GM12878 (cell line): ENCODE measurements around the gene SKIC8. TPM values are rescaled to one million over a fixed set of nuclear protein-coding genes. Genes with fewer than 3 reads are reported as not detected.

ENCODE experiments used
- ATAC-seq: fragments of 200-7000 bp; cut with Tn5 transposase; 3 replicates; pipeline ENCODE4 v1.9.1; 2020; ENCODE audit warnings: mild to moderate bottlenecking, moderate library complexity
- Bru-seq: library from RNA; stranded (reverse); fragments of 400-500 nt; gene quantifications from one replicate; lab custom pipeline; 2021; lab: Mats Ljungman, UMichigan
- BruChase-seq, 2 experiments: library from RNA; stranded (reverse); fragments of 400-500 nt; gene quantifications; one replicate each; lab custom pipeline; 2021; lab: Mats Ljungman, UMichigan
- BruUV-seq: library from RNA; stranded (reverse); fragments of 400-500 nt; replicated peaks from 2 replicates; lab custom pipeline; 2021; lab: Mats Ljungman, UMichigan
- CTCF ChIA-PET: fragments of 300-600 bp; sonication (Branson Sonifier 250); formaldehyde crosslinking; extraction: SDS; loops from one replicate; lab custom pipeline; 2021; ENCODE audit warnings: inconsistent platforms; lab: Yijun Ruan, JAX
- POLR2A ChIA-PET: fragments of 350-600 bp; formaldehyde crosslinking; extraction: SDS; loops from one replicate; lab custom pipeline; 2021; ENCODE audit warnings: inconsistent platforms; lab: Charles Lee
- RAD21 ChIA-PET: fragments of 300-600 bp; sonication (Branson Sonifier 250); formaldehyde crosslinking; loops from one replicate; lab custom pipeline; 2023; ENCODE audit warnings: antibody characterized with exemption; ENCODE audit not compliant: unreplicated experiment; lab: Charles Lee
- SMC1A ChIA-PET: fragments of 300-600 bp; sonication (Branson Sonifier 250); formaldehyde crosslinking; loops from one replicate; lab custom pipeline; 2023; ENCODE audit not compliant: unreplicated experiment, uncharacterized antibody; lab: Charles Lee
- DNase-seq: peaks from one replicate; pipeline ENCODE4 v3.0.0-alpha.2; 2011; ENCODE audit warnings: low read depth, low spot score
- FAIRE-seq: peaks from 3 replicates; lab custom pipeline; 2011; peaks lifted over from hg19 to GRCh38; lab: Jason Lieb, UNC
- H2AFZ ChIP-seq: 2 replicates; pipeline ENCODE4 v1.6.0; 2011; ENCODE audit warnings: low read depth, low read length, control low read depth; ENCODE audit not compliant: control insufficient read depth
- H3K27ac ChIP-seq: 2 replicates; pipeline ENCODE4 v1.5.1; 2011; ENCODE audit warnings: control low read depth; ENCODE audit not compliant: control insufficient read depth, insufficient read depth
- H3K27me3 ChIP-seq, 2 experiments: replicated peaks in 1 of 2; 2 replicates each; pipeline versions ENCODE4 v1.6.0 to v1.6.1; 2011; ENCODE audit warnings: low read length in 1 of 2; ENCODE audit not compliant: control insufficient read depth in 2 of 2, insufficient read depth in 2 of 2
- H3K36me3 ChIP-seq, 2 experiments: 2 replicates each; pipeline ENCODE4 v1.5.1; 2011; ENCODE audit warnings: low read length in 1 of 2; ENCODE audit not compliant: control insufficient read depth in 2 of 2, insufficient read depth in 2 of 2
- H3K4me1 ChIP-seq: 2 replicates; pipeline ENCODE4 v1.6.1; 2011; ENCODE audit warnings: mild to moderate bottlenecking, low read length, moderate library complexity, mixed read lengths; ENCODE audit not compliant: control insufficient read depth, insufficient read depth
- H3K4me2 ChIP-seq: 2 replicates; pipeline ENCODE4 v1.6.0; 2011; ENCODE audit warnings: control low read depth; ENCODE audit not compliant: control insufficient read depth, insufficient read depth
- H3K4me3 ChIP-seq: fragments of 200-600 bp; sonication (generic); 2 replicates; pipeline ENCODE4 v1.5.1; 2016
- H3K79me2 ChIP-seq: 2 replicates; pipeline ENCODE4 v1.6.0; 2011; ENCODE audit warnings: low read length; ENCODE audit not compliant: control insufficient read depth, insufficient read depth
- H3K9ac ChIP-seq: 2 replicates; pipeline ENCODE4 v1.8.0; 2011; ENCODE audit warnings: low read length, control low read depth, mixed read lengths; ENCODE audit not compliant: control insufficient read depth, insufficient read depth
- H3K9me3 ChIP-seq: replicated peaks from 3 replicates; pipeline ENCODE4 v1.5.1; 2011; ENCODE audit warnings: mild to moderate bottlenecking, low read length; ENCODE audit not compliant: control insufficient read depth, insufficient read depth
- H4K20me1 ChIP-seq: 2 replicates; pipeline ENCODE4 v1.6.0; 2011; ENCODE audit not compliant: control insufficient read depth, insufficient read depth
- FOS ChIP-seq: IDR thresholded peaks from 3 replicates; pipeline ENCODE4 v1.6.1; 2011; ENCODE audit warnings: borderline replicate concordance; ENCODE audit not compliant: insufficient read length; ENCODE audit errors: extremely low read depth
- RBBP5 ChIP-seq: fragments of 200-600 bp; sonication (generic); conservative IDR thresholded peaks from 2 replicates; pipeline ENCODE4 v1.6.1; 2016
- SIN3A ChIP-seq: IDR thresholded peaks from 2 replicates; pipeline ENCODE4 v1.6.1; 2012; ENCODE audit warnings: low read depth, low read length, improper control_type of control experiment
- SMC3 ChIP-seq: IDR thresholded peaks from 2 replicates; pipeline ENCODE4 v1.6.1; 2011; ENCODE audit warnings: low read length, improper control_type of control experiment, borderline replicate concordance
- whole genome bisulfite sequencing: methylation state at CpG from one replicate; pipeline ENCODE4 v1.1.6; 2016; ENCODE audit warnings: low lambda C conversion rate; ENCODE audit not compliant: insufficient replicate concordance, insufficient coverage; ENCODE audit errors: missing lambda C conversion rate; 5-methylcytosine and 5-hydroxymethylcytosine counted together
- in situ Hi-C: fragments of 300-500 bp; cut with MboI; formaldehyde crosslinking; loops from 9 replicates; pipeline ENCODE4 v1.14.3; 2018; ENCODE audit warnings: mixed read lengths
- intact Hi-C: fragments of 100-400 bp; cut with micrococcal nuclease; formaldehyde crosslinking; loops from one replicate; pipeline ENCODE4 v1.14.2; 2022; ENCODE audit not compliant: unreplicated experiment
- long read RNA-seq, 2 experiments: library from polyadenylated mRNA; unstranded; transcript quantifications; one replicate each; pipeline ENCODE4 v2.0.0, GENCODE V29; 2019 to 2020
- polyA minus RNA-seq, 3 experiments: library from RNA; depleted of rRNA, polyadenylated mRNA; stranded (reverse); fragments of >200 nt; gene quantifications; 2 replicates each; pipeline ENCODE4 v1.2.3, GENCODE V29; 2011
- polyA plus RNA-seq, 11 experiments: library from polyadenylated mRNA; depleted of rRNA in 4 of 11; unstranded in 6 of 11; stranded (reverse) in 5 of 11; fragments of >200 nt; fragmentation: Nextera tagmentation in 4 of 11; fragmentation: Illumina TruSeq in 1 of 11; extraction: Ambion mirVana in 4 of 11; extraction: Trizol in 1 of 11; gene quantifications; 1 replicate in 1 of 11; 2 replicates in 10 of 11; pipeline versions ENCODE4 v1.2.1 to v1.2.3, GENCODE V29; 2011 to 2016; ENCODE audit warnings: inconsistent platforms in 2 of 11, missing spikeins in 2 of 11, low read depth in 1 of 11
- total RNA-seq, 4 experiments: library from RNA; depleted of rRNA in 3 of 4; stranded (reverse); fragments of >200 nt in 3 of 4; fragmentation: Illumina TruSeq in 1 of 4; extraction: Trizol in 1 of 4; gene quantifications; 2 replicates each; pipeline versions ENCODE4 v1.2.1 to v1.2.3, GENCODE V29; 2013 to 2021
- TF ChIP-seq, protein P1 (sequence below): fragments of 450-650 bp; IDR thresholded peaks from 2 replicates; pipeline ENCODE4 v1.6.1; 2018; ENCODE audit warnings: borderline replicate concordance, mild to moderate bottlenecking; ENCODE audit not compliant: partially characterized antibody
- TF ChIP-seq, protein P2 (sequence below): fragments of 450-650 bp; IDR thresholded peaks from 2 replicates; pipeline ENCODE4 v1.6.1; 2017; ENCODE audit warnings: mild to moderate bottlenecking, low read depth, inconsistent platforms; ENCODE audit not compliant: poor library complexity, severe bottlenecking
- TF ChIP-seq, protein P3 (sequence below): IDR thresholded peaks from 2 replicates; pipeline ENCODE4 v1.6.1; 2011; ENCODE audit warnings: borderline replicate concordance, low read depth, mild to moderate bottlenecking, moderate library complexity, low read length; ENCODE audit not compliant: insufficient read depth, poor library complexity, severe bottlenecking

The SKIC8 gene
- 80.5 and 85.3 TPM in 2 replicates for total RNA-seq (2013; cell fraction: nucleolus; rRNA removed)
- total RNA-seq (2014; rRNA removed) (106 and 118 TPM in 2 replicates), total RNA-seq (2014; rRNA removed; fragmentation: Illumina TruSeq; extraction: Trizol) (117 and 122 TPM in 2 replicates), total RNA-seq (2021) (57.0 and 60.0 TPM in 2 replicates), polyA plus RNA-seq (2011; rRNA removed) (135 and 155 TPM in 2 replicates), polyA plus RNA-seq (2014; fragmentation: Illumina TruSeq; extraction: Trizol) (95.7 and 120 TPM in 2 replicates), polyA plus RNA-seq (2014; fragmentation: Nextera tagmentation; extraction: Ambion mirVana) (100 to 1,000 TPM; 214 to 288 TPM), polyA plus RNA-seq (2014; rRNA removed) (91.1 and 97.2 TPM in 2 replicates), polyA plus RNA-seq (2016; fragmentation: Nextera tagmentation; extraction: Ambion mirVana) (100 to 1,000 TPM; 174 to 189 TPM), polyA minus RNA-seq (2011; rRNA and poly(A)+ RNA removed) (82.2 and 87.5 TPM in 2 replicates), Bru-seq, nascent RNA (percentile 83 among the genes with signal in this experiment), BruChase-seq, experiment 1, labeled RNA remaining after a 6-hour chase (percentile 81 among the genes with signal in this experiment), BruChase-seq, experiment 2, labeled RNA remaining after a 2-hour chase (percentile 85 among the genes with signal in this experiment)
- polyA plus RNA-seq (2011; ENCODE audit: low read depth): 77.8 TPM
- 107 and 110 TPM in 2 replicates for polyA plus RNA-seq (2011; cell fraction: cytosol; rRNA removed)
- polyA plus RNA-seq (2011; cell fraction: nucleus; rRNA removed): 89.2 and 90.1 TPM in 2 replicates
- polyA plus RNA-seq (2012): 43.7 and 44.2 TPM in 2 replicates
- 21.5 and 29.4 TPM in 2 replicates for polyA minus RNA-seq (2011; cell fraction: cytosol; rRNA and poly(A)+ RNA removed)
- polyA minus RNA-seq (2011; cell fraction: nucleus; rRNA and poly(A)+ RNA removed): 22.7 and 24.3 TPM in 2 replicates
- long read RNA-seq, experiment 1, transcript WDR61-201 (11 exons, 1,387 nt): major isoform, 59 of 76 reads
- long read RNA-seq, experiment 1, partial matches to known transcripts: 4 of 76 reads
- long read RNA-seq, experiment 1, other reads (novel, unspliced or antisense): 11 of 76 reads
- long read RNA-seq, experiment 2, transcript WDR61-201 (11 exons, 1,387 nt): major isoform, 337 of 395 reads
- long read RNA-seq, experiment 2, transcript WDR61-202 (11 exons, 1,266 nt): minor isoform, 10 of 395 reads
- long read RNA-seq, experiment 2, partial matches to known transcripts: 11 of 395 reads
- long read RNA-seq, experiment 2, other reads (novel, unspliced or antisense): 32 of 395 reads

DNA sequence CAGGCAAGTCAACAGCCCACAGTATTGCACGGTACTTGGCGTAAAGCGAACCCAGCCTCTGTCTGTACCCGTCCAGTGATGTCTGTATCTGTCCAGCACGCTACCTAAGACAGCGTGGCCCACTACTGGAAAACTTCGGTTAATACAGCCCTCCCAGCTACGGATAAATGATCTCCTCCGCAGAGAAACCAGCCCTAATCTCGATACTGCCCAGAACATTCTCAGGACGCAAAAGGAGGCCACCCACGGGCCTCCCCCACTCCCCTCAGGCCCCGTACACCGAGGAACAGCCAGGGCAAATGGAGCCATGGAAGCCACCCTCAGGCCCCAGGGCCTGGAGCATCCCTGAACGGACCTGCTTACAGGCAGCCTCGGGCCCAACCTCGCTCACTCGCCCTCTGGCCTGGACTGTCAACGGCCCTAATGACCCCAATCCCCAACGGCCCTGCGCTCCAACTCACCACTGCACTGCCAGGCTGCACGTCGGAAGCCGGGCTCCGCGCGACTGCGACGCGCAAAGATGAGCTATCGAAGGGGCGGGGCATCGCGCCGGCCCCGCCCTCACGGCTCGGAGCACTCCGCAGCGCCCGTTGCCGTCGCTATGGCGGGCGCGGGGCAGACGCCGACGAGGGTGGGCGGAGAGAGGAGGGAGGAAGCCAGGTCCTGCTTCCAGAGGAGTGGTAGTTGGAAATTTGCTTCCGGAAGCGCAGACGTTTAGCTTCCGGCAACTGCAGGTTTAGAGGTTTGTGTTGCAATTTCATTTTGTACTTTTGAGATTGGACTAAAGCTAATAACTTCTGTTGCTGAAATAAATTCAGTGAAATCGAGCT lies at the start of gene SKIC8:
TSS of gene SKIC8 (minus strand) at position 509 of the 830 bp plus-strand sequence. CDS start 3,923 bp downstream, outside the sequence.
- Histone ChIP-seq H4K20me1 (no peaks in the 10 kb centered on the region), H3K4me1 (peaks cover 3% of the 10 kb centered on the region), H3K27ac (peak within 1 kb of the TSS; percentile 73), H3K36me3 (peaks cover 0 to under 1% of the 10 kb centered on the region in 2 experiments; a peak in 2 of 4 replicates), H3K9ac (peak within 1 kb of the TSS; percentile 87), H2AFZ (peak within 1 kb of the TSS; percentile 91), H3K4me2 (peak within 1 kb of the TSS; percentile 84), H3K27me3 (no peaks in the 10 kb centered on the region), H3K9me3 (no peaks in the 10 kb centered on the region; the same call in 2 of the 3 replicates), H3K79me2 (peaks cover 25% of the 10 kb centered on the region), H3K4me3 (peak within 1 kb of the TSS; percentile 95)
- in situ Hi-C loops: no loop called here
- SMC1A ChIA-PET: interaction anchor here (0.8 to 1.5 kb wide), 10 partner anchors 9 to 331 kb away, joined by 3 to 5 read pairs (median 4); partner anchors contain the start of genes IREB2 and PSMA4
- CTCF ChIA-PET: interaction anchor here (0.6 to 2.3 kb wide), 13 partner anchors 9 to 991 kb away, joined by 3 to 6 read pairs (median 4); no protein-coding TSS in a partner anchor
- intact Hi-C loops: no loop called here
- RAD21 ChIA-PET: interaction anchor here (0.7 to 1.8 kb wide), 7 partner anchors 95 to 281 kb away, joined by 3 to 6 read pairs (median 3); partner anchors contain the start of genes IREB2 and PSMA4
- POLR2A ChIA-PET: interaction anchor here (0.6 to 1.9 kb wide), 9 partner anchors 18 to 579 kb away, joined by 3 to 12 read pairs (median 3); partner anchors contain the start of genes IREB2 and PSMA4
- ATAC-seq (peak; percentile 91), FAIRE-seq (peak; percentile 7), DNase-seq (peak; percentile 71)
- BruUV-seq: TSS peak; percentile 84
- under 1% methylated on average over 55 of the region's 55 CpGs for WGBS
- TF ChIP-seq, protein P1, sequence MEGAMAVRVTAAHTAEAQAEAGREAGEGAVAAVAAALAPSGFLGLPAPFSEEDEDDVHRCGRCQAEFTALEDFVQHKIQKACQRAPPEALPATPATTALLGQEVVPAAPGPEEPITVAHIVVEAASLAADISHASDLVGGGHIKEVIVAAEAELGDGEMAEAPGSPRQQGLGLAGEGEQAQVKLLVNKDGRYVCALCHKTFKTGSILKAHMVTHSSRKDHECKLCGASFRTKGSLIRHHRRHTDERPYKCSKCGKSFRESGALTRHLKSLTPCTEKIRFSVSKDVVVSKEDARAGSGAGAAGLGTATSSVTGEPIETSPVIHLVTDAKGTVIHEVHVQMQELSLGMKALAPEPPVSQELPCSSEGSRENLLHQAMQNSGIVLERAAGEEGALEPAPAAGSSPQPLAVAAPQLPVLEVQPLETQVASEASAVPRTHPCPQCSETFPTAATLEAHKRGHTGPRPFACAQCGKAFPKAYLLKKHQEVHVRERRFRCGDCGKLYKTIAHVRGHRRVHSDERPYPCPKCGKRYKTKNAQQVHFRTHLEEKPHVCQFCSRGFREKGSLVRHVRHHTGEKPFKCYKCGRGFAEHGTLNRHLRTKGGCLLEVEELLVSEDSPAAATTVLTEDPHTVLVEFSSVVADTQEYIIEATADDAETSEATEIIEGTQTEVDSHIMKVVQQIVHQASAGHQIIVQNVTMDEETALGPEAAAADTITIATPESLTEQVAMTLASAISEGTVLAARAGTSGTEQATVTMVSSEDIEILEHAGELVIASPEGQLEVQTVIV: no peak
- TF ChIP-seq SIN3A (peak; percentile 95), RBBP5 (no peak), FOS (no peak), SMC3 (0 out of 2 replicates have a peak, but pooled peaks have one; percentile 5)
- TF ChIP-seq, protein P2, sequence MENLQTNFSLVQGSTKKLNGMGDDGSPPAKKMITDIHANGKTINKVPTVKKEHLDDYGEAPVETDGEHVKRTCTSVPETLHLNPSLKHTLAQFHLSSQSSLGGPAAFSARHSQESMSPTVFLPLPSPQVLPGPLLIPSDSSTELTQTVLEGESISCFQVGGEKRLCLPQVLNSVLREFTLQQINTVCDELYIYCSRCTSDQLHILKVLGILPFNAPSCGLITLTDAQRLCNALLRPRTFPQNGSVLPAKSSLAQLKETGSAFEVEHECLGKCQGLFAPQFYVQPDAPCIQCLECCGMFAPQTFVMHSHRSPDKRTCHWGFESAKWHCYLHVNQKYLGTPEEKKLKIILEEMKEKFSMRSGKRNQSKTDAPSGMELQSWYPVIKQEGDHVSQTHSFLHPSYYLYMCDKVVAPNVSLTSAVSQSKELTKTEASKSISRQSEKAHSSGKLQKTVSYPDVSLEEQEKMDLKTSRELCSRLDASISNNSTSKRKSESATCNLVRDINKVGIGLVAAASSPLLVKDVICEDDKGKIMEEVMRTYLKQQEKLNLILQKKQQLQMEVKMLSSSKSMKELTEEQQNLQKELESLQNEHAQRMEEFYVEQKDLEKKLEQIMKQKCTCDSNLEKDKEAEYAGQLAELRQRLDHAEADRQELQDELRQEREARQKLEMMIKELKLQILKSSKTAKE: no peak
- TF ChIP-seq, protein P3, sequence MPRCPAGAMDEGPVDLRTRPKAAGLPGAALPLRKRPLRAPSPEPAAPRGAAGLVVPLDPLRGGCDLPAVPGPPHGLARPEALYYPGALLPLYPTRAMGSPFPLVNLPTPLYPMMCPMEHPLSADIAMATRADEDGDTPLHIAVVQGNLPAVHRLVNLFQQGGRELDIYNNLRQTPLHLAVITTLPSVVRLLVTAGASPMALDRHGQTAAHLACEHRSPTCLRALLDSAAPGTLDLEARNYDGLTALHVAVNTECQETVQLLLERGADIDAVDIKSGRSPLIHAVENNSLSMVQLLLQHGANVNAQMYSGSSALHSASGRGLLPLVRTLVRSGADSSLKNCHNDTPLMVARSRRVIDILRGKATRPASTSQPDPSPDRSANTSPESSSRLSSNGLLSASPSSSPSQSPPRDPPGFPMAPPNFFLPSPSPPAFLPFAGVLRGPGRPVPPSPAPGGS: no peak
